ENCODE data around the gene MYLIP.

DNA sequence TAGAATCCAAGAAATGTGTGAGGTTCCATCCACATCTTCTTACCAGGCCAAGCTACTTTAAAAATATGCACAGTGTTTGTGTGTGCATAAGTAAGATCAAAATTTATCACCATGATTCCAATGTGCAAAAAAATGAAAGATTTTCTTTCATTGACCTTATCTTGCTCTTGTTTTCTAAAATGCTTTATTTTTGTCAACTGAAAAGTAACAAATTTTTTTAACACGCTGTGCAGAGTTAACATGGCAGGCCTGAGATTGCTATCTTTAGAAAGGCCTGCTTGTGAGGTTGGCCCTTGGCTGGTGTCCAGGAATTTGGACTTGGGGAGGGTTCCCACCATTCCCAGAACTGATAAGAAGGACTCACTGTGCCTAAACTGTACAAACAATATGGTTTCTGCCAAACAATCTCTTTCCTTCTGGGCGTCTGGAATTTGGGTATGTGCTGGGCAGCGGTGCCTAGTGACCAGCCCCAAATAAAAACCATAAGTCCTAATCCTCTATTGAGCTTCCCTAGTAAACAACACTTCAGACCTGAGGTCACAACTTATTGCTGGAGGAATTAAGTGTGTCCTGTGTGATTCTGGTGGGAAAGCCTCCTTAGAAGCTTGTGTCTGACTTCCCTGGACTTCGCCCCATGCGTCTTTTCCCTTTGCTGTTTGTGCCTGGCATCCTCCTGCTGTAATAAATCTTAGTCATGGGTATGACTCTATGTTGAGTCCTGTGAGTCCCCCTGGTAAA, 19.8 kb upstream of the MYLIP start:
- TF ChIP-seq, protein P1, sequence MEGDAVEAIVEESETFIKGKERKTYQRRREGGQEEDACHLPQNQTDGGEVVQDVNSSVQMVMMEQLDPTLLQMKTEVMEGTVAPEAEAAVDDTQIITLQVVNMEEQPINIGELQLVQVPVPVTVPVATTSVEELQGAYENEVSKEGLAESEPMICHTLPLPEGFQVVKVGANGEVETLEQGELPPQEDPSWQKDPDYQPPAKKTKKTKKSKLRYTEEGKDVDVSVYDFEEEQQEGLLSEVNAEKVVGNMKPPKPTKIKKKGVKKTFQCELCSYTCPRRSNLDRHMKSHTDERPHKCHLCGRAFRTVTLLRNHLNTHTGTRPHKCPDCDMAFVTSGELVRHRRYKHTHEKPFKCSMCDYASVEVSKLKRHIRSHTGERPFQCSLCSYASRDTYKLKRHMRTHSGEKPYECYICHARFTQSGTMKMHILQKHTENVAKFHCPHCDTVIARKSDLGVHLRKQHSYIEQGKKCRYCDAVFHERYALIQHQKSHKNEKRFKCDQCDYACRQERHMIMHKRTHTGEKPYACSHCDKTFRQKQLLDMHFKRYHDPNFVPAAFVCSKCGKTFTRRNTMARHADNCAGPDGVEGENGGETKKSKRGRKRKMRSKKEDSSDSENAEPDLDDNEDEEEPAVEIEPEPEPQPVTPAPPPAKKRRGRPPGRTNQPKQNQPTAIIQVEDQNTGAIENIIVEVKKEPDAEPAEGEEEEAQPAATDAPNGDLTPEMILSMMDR (conservative IDR thresholded peaks at IDR 0.05; ENCODE audit: low read depth in 2 of 2): no peak
- TF ChIP-seq POLR2AphosphoS5 (IDR thresholded peaks at IDR 0.05; ENCODE audit: low read depth): no peak
- TF ChIP-seq EZH2 (IDR thresholded peaks at IDR 0.05; ENCODE audit: low read depth, unreplicated experiment): no peak
- TF ChIP-seq, protein P2, sequence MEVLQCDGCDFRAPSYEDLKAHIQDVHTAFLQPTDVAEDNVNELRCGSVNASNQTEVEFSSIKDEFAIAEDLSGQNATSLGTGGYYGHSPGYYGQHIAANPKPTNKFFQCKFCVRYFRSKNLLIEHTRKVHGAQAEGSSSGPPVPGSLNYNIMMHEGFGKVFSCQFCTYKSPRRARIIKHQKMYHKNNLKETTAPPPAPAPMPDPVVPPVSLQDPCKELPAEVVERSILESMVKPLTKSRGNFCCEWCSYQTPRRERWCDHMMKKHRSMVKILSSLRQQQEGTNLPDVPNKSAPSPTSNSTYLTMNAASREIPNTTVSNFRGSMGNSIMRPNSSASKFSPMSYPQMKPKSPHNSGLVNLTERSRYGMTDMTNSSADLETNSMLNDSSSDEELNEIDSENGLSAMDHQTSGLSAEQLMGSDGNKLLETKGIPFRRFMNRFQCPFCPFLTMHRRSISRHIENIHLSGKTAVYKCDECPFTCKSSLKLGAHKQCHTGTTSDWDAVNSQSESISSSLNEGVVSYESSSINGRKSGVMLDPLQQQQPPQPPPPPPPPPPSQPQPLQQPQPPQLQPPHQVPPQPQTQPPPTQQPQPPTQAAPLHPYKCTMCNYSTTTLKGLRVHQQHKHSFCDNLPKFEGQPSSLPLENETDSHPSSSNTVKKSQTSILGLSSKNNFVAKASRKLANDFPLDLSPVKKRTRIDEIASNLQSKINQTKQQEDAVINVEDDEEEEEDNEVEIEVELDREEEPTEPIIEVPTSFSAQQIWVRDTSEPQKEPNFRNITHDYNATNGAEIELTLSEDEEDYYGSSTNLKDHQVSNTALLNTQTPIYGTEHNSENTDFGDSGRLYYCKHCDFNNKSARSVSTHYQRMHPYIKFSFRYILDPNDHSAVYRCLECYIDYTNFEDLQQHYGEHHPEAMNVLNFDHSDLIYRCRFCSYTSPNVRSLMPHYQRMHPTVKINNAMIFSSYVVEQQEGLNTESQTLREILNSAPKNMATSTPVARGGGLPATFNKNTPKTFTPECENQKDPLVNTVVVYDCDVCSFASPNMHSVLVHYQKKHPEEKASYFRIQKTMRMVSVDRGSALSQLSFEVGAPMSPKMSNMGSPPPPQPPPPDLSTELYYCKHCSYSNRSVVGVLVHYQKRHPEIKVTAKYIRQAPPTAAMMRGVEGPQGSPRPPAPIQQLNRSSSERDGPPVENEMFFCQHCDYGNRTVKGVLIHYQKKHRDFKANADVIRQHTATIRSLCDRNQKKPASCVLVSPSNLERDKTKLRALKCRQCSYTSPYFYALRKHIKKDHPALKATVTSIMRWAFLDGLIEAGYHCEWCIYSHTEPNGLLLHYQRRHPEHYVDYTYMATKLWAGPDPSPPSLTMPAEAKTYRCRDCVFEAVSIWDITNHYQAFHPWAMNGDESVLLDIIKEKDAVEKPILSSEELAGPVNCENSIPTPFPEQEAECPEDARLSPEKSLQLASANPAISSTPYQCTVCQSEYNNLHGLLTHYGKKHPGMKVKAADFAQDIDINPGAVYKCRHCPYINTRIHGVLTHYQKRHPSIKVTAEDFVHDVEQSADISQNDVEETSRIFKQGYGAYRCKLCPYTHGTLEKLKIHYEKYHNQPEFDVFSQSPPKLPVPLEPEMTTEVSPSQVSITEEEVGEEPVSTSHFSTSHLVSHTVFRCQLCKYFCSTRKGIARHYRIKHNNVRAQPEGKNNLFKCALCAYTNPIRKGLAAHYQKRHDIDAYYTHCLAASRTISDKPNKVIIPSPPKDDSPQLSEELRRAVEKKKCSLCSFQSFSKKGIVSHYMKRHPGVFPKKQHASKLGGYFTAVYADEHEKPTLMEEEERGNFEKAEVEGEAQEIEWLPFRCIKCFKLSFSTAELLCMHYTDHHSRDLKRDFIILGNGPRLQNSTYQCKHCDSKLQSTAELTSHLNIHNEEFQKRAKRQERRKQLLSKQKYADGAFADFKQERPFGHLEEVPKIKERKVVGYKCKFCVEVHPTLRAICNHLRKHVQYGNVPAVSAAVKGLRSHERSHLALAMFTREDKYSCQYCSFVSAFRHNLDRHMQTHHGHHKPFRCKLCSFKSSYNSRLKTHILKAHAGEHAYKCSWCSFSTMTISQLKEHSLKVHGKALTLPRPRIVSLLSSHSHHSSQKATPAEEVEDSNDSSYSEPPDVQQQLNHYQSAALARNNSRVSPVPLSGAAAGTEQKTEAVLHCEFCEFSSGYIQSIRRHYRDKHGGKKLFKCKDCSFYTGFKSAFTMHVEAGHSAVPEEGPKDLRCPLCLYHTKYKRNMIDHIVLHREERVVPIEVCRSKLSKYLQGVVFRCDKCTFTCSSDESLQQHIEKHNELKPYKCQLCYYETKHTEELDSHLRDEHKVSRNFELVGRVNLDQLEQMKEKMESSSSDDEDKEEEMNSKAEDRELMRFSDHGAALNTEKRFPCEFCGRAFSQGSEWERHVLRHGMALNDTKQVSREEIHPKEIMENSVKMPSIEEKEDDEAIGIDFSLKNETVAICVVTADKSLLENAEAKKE (CRISPR knock-in tag; IDR thresholded peaks at IDR 0.05): no peak
- TF ChIP-seq EZH2phosphoT487 (IDR thresholded peaks at IDR 0.05; ENCODE audit: unreplicated experiment): no peak
- TF ChIP-seq, protein P3, sequence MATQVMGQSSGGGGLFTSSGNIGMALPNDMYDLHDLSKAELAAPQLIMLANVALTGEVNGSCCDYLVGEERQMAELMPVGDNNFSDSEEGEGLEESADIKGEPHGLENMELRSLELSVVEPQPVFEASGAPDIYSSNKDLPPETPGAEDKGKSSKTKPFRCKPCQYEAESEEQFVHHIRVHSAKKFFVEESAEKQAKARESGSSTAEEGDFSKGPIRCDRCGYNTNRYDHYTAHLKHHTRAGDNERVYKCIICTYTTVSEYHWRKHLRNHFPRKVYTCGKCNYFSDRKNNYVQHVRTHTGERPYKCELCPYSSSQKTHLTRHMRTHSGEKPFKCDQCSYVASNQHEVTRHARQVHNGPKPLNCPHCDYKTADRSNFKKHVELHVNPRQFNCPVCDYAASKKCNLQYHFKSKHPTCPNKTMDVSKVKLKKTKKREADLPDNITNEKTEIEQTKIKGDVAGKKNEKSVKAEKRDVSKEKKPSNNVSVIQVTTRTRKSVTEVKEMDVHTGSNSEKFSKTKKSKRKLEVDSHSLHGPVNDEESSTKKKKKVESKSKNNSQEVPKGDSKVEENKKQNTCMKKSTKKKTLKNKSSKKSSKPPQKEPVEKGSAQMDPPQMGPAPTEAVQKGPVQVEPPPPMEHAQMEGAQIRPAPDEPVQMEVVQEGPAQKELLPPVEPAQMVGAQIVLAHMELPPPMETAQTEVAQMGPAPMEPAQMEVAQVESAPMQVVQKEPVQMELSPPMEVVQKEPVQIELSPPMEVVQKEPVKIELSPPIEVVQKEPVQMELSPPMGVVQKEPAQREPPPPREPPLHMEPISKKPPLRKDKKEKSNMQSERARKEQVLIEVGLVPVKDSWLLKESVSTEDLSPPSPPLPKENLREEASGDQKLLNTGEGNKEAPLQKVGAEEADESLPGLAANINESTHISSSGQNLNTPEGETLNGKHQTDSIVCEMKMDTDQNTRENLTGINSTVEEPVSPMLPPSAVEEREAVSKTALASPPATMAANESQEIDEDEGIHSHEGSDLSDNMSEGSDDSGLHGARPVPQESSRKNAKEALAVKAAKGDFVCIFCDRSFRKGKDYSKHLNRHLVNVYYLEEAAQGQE (IDR thresholded peaks at IDR 0.05; ENCODE audit: unreplicated experiment): no peak
- TF ChIP-seq, protein P4, sequence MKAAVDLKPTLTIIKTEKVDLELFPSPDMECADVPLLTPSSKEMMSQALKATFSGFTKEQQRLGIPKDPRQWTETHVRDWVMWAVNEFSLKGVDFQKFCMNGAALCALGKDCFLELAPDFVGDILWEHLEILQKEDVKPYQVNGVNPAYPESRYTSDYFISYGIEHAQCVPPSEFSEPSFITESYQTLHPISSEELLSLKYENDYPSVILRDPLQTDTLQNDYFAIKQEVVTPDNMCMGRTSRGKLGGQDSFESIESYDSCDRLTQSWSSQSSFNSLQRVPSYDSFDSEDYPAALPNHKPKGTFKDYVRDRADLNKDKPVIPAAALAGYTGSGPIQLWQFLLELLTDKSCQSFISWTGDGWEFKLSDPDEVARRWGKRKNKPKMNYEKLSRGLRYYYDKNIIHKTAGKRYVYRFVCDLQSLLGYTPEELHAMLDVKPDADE (IDR thresholded peaks at IDR 0.05): no peak
- TF ChIP-seq JUNB (IDR thresholded peaks at IDR 0.05; ENCODE audit: unreplicated experiment): no peak
- no peak for TF ChIP-seq ZNF114 (CRISPR knock-in tag; IDR thresholded peaks at IDR 0.05)
